SK-N-DZ (cell line): ENCODE data around the gene ZKSCAN1.

Source experiments
- DNase-seq: peaks from one replicate; pipeline ENCODE4 v3.0.0-alpha.2; 2015; ENCODE audit warnings: low spot score

The ZKSCAN1 gene

GRCh38 chr7:100035876-100036275, 20.5 kb downstream of the ZKSCAN1 start:
- no peak for DNase-seq

DNA sequence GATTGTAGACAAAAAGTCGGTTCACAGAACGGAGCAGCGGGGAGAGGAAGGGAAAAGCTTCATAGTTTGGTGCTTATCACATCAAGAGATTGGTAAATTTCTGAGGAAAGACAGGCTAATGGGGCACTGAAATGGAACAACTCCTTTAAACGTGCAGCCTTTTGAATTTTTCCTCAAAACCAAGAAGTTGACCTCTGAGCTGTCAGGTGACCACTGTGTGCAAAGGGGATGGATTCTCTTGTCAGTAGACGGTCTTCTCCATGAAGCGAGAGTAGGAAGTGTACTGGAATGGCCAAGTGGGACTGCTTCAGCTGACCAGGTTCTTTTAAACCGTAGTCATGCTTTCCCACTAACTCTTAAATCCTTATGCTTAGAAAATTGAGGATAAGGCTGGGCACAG, 22.9 kb downstream of the ZKSCAN1 start:
- no peak for DNase-seq

- no peak for DNase-seq
Observed at GRCh38 chr7:100040575-100040974, 25.2 kb downstream of the ZKSCAN1 start.

GRCh38 chr7:100044718-100045117, 29.3 kb downstream of the ZKSCAN1 start:
- DNase-seq: no peak

- no peak for DNase-seq
Observed at GRCh38 chr7:100048680-100049079, 33.3 kb downstream of the ZKSCAN1 start.

- peak; percentile 84 for DNase-seq
Observed at GRCh38 chr7:100049441-100050291, 34.3 kb downstream of the ZKSCAN1 start, which contains the start of gene ZSCAN21. Gene ZSCAN21 (plus strand): TSS chr7:100049774. CDS start chr7:100057007, 7,233 bp downstream.

- DNase-seq: no peak
Observed at GRCh38 chr7:100051611-100052010, 36.2 kb downstream of the ZKSCAN1 start.

- peak; percentile 52 for DNase-seq
Observed at GRCh38 chr7:100053215-100053614, 37.8 kb downstream of the ZKSCAN1 start.

DNA sequence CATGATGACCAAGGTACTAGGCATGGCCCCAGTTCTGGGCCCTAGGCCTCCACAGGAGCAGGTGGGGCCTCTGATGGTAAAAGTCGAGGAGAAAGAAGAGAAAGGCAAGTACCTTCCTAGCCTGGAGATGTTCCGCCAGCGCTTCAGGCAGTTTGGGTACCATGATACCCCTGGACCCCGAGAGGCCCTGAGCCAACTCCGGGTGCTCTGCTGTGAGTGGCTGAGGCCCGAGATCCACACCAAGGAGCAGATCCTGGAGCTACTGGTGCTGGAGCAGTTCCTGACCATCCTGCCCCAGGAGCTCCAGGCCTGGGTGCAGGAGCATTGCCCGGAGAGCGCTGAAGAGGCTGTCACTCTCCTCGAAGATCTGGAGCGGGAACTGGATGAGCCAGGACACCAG, 41.6 kb downstream of the ZKSCAN1 start:
- no peak for DNase-seq

GRCh38 chr7:100059251-100059739, 43.9 kb downstream of the ZKSCAN1 start:
- no peak for DNase-seq

DNA sequence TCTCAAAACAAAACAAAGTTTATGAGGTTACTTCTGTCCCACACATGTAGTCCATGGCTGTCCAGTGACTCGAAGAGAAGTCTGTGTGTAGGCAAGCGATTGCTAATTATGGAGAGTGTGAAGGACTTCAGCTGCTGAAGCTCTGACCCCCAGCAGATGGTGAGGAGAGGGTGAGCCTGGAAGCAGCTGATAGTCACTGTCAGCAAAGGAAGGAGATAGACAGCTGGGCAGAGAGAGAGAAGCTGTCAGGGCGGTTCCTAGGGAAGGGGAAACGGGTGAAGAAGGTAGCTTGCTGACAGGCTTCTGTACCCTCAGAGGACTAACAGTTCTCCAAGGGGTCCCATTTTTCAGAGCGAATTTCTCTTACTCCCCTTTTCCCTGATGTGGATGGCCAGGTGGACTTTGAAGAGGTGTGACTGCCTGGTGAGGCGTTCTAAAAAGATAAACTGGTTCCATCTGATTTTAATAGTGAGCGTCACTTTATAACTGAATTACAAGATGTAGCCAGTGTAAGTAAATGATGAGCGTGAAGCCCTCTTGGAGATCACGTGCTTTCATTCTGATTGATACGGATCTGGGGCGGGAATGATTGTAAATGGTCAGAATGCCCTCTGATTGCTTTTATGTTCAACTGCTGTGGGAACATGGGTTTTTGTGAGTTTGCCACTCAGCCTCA, 46.3 kb downstream of the ZKSCAN1 start:
- no peak for DNase-seq

DNA sequence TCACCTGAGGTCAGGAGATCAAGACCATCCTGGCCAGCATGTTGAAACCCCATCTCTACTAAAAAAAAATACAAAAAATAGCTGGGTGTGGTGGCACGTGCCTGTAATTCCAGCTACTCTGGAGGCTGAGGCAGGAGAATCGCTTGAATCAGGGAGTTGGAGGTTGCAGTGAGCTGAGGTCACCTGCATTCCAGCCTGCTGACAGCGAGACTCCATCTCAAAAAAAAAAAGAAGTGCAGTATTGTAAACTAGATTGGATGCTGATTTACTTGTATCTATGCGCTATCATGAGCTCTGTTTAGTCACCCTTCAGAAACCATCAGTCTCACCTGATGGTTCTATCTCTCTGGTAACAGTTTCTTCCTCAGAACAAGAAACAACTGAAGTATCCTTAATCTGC, 48.0 kb downstream of the ZKSCAN1 start:
- no peak for DNase-seq

GRCh38 chr7:100064162-100064561, 48.8 kb downstream of the ZKSCAN1 start:
- DNase-seq: no peak

GRCh38 chr7:100065452-100066186, 50.2 kb downstream of the ZKSCAN1 start:
- DNase-seq: peak; percentile 41

DNA sequence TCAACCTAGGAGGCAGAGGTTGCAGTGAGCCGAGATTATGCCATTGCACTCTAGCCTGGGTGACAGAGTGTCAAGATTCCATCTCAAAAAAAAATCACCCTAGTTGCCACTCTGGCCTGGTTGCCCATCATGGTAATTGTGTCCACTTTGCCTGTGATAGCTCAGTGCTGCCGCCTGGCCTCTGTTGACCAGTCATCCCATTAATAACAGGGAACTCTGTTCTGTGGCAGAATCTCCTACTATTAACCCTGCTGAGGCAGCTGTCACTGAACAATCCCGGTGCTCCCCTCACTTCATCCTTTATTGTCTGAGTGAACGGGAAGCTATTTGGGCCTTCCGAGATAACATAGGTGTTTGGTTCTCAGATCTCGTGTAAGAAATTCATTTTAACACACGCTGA, 51.6 kb downstream of the ZKSCAN1 start:
- no peak for DNase-seq

- no peak for DNase-seq
Observed at GRCh38 chr7:100069991-100070390, 54.6 kb downstream of the ZKSCAN1 start.

DNA sequence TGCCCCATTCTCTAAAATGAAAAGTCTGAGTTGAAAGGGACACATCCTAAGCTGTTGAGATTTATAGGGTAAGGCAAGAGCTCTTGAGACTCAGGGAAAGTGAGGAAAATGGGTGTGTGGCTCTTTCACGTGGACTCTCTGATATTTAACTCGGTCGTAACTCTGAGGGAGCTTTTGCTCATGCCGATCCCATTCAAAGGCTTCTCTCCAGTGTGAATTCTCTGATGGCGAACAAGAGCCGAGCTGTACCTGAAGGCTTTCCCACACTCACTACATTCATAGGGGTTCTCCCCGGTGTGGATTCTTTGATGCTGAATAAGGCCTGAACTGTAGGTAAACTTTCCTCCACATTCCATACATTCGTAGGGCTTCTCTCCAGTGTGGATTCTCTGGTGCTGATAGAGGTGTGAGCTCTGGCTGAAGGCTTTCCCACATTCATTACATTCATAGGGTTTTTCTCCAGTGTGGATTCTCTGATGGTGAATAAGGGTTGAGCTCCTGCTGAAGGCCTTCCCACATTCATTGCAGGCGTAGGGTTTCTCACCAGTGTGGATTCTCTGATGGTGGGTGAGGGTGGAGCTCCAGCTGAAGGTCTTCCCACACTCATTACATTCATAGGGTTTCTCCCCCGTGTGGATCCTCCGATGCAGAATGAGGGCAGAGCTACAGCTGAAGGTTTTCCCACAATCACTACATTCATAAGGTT, 55.8 kb downstream of the ZKSCAN1 start:
- DNase-seq: no peak

GRCh38 chr7:100072462-100072861, 57.1 kb downstream of the ZKSCAN1 start:
- DNase-seq: no peak

GRCh38 chr7:100074841-100075240, 59.4 kb downstream of the ZKSCAN1 start:
- no peak for DNase-seq

DNA sequence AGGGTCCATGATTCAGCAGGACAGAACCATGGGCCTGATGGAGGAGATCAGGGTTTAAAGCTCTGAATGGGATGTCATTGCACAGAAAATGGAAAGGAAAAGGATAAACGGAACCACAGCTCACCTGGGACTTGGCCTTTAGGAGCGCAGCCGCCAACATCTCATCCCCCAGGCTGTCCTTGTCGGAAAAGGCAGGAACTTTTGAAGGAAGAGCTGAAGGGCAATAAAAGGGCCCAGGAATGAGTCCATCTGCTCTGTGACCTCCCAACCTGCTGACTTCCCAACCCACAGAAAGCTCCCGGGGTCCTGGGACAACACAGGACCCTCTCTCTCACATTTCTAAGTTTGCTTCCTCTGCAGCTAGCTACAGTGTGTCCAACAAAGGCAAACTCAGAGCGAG, 60.0 kb downstream of the ZKSCAN1 start:
- DNase-seq: no peak

GRCh38 chr7:100077205-100077604, 61.8 kb downstream of the ZKSCAN1 start:
- DNase-seq: no peak
